ENCODE results near the gene SLAIN2. TPM values are rescaled to one million over a fixed set of nuclear protein-coding genes. Genes with fewer than 3 reads are reported as not detected.

SLAIN2 gene
- total and polyA plus RNA-seq, 2 experiments from 2014 or later = 21.9 to 27.9 TPM

DNA sequence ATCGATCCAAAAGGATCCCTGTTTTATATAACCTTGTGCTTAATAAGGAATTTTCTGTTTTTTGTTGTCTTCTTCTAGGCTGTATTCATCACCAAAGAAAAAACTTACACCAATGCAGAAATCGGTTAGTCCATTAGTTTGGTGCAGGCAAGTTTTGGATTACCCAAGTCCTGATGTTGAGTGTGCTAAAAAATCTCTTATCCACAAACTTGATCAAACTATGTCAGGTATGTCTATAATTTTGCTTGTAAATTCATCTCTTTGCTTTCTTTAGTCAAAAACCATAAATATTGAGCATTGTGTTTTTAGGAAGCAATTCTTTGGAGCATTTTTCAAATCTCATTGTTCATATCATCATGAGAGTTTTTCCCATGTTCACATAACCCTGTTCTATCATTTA lies 28.4 kb downstream of the SLAIN2 start:
- Histone ChIP-seq H3K9me2 (ENCODE audit: insufficient read depth) (no peaks in the 10 kb centered on the region), H3K4me1 (ENCODE audit: insufficient read depth) (peaks cover 29% of the 10 kb centered on the region), H4K20me1 (replicated peaks; ENCODE audit: insufficient read depth) (peaks cover 6% of the 10 kb centered on the region), H2AFZ (no peak overlapping the region), H3K4me2 (peak overlapping the region; percentile 18; the same call in 1 of the 2 replicates), H3F3A (replicated peaks; ENCODE audit: low read depth) (no peaks in the 10 kb centered on the region), H3K27me3 (ENCODE audit: insufficient read depth) (no peaks in the 10 kb centered on the region), H3K79me2 (replicated peaks; ENCODE audit: insufficient read depth) (peaks cover 66% of the 10 kb centered on the region), H3K4me3 (no peak overlapping the region), H3K27ac (ENCODE audit: low read depth) (peak overlapping the region; percentile 41; the same call in 1 of the 2 replicates), H3K36me3 (ENCODE audit: insufficient read depth) (no peaks in the 10 kb centered on the region)
- H3K36me3 Mint-ChIP-seq (ENCODE audit: low read depth) = peaks cover 14% of the 10 kb centered on the region
- DNase-seq (ENCODE audit: low spot score) (no peak), ATAC-seq (no peak)
- H3K4me3 Mint-ChIP-seq = no peak overlapping the region
- H3K27me3 Mint-ChIP-seq (ENCODE audit: insufficient read depth, low read depth, poor library complexity) = no peaks in the 10 kb centered on the region
- H3K9me3 Mint-ChIP-seq = peaks cover 13% of the 10 kb centered on the region
- peaks cover 30% of the 10 kb centered on the region for H3K4me1 Mint-ChIP-seq
- H3K27ac Mint-ChIP-seq = peak overlapping the region; percentile 20; the same call in 1 of the 2 replicates
- TF ChIP-seq, protein P1, sequence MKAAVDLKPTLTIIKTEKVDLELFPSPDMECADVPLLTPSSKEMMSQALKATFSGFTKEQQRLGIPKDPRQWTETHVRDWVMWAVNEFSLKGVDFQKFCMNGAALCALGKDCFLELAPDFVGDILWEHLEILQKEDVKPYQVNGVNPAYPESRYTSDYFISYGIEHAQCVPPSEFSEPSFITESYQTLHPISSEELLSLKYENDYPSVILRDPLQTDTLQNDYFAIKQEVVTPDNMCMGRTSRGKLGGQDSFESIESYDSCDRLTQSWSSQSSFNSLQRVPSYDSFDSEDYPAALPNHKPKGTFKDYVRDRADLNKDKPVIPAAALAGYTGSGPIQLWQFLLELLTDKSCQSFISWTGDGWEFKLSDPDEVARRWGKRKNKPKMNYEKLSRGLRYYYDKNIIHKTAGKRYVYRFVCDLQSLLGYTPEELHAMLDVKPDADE (IDR thresholded peaks at IDR 0.05) = no peak
- TF ChIP-seq, protein P2, sequence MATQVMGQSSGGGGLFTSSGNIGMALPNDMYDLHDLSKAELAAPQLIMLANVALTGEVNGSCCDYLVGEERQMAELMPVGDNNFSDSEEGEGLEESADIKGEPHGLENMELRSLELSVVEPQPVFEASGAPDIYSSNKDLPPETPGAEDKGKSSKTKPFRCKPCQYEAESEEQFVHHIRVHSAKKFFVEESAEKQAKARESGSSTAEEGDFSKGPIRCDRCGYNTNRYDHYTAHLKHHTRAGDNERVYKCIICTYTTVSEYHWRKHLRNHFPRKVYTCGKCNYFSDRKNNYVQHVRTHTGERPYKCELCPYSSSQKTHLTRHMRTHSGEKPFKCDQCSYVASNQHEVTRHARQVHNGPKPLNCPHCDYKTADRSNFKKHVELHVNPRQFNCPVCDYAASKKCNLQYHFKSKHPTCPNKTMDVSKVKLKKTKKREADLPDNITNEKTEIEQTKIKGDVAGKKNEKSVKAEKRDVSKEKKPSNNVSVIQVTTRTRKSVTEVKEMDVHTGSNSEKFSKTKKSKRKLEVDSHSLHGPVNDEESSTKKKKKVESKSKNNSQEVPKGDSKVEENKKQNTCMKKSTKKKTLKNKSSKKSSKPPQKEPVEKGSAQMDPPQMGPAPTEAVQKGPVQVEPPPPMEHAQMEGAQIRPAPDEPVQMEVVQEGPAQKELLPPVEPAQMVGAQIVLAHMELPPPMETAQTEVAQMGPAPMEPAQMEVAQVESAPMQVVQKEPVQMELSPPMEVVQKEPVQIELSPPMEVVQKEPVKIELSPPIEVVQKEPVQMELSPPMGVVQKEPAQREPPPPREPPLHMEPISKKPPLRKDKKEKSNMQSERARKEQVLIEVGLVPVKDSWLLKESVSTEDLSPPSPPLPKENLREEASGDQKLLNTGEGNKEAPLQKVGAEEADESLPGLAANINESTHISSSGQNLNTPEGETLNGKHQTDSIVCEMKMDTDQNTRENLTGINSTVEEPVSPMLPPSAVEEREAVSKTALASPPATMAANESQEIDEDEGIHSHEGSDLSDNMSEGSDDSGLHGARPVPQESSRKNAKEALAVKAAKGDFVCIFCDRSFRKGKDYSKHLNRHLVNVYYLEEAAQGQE (IDR thresholded peaks at IDR 0.05; ENCODE audit: unreplicated experiment) = no peak
- TF ChIP-seq ZNF114 (CRISPR knock-in tag; IDR thresholded peaks at IDR 0.05) (no peak), CREB1 (CRISPR knock-in tag; IDR thresholded peaks at IDR 0.05; ENCODE audit: low read depth) (no peak), EZH2phosphoT487 (IDR thresholded peaks at IDR 0.05; ENCODE audit: unreplicated experiment) (no peak), ZNF331 (CRISPR knock-in tag; IDR thresholded peaks at IDR 0.05; ENCODE audit: low read depth) (no peak), STAT1 (IDR thresholded peaks at IDR 0.05; ENCODE audit: unreplicated experiment) (no peak), NANOG (IDR thresholded peaks at IDR 0.05; ENCODE audit: borderline replicate concordance) (no peak), POLR2AphosphoS5 (IDR thresholded peaks at IDR 0.05; ENCODE audit: low read depth) (no peak)
- TF ChIP-seq, protein P3, sequence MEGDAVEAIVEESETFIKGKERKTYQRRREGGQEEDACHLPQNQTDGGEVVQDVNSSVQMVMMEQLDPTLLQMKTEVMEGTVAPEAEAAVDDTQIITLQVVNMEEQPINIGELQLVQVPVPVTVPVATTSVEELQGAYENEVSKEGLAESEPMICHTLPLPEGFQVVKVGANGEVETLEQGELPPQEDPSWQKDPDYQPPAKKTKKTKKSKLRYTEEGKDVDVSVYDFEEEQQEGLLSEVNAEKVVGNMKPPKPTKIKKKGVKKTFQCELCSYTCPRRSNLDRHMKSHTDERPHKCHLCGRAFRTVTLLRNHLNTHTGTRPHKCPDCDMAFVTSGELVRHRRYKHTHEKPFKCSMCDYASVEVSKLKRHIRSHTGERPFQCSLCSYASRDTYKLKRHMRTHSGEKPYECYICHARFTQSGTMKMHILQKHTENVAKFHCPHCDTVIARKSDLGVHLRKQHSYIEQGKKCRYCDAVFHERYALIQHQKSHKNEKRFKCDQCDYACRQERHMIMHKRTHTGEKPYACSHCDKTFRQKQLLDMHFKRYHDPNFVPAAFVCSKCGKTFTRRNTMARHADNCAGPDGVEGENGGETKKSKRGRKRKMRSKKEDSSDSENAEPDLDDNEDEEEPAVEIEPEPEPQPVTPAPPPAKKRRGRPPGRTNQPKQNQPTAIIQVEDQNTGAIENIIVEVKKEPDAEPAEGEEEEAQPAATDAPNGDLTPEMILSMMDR (conservative IDR thresholded peaks at IDR 0.05; ENCODE audit: low read depth in 2 of 2) = no peak

Measured in GM23338 (cell line).